Stimulated activated naive CD8-positive, alpha-beta T cell treated with anti-CD3 and anti-CD28 coated beads, Interleukin-15, amount 100 ng/mL, for 72 hours (primary cell): ENCODE data around the gene ZNF778.
"Not testable (repeated sequence)": the region's sequence is repeated elsewhere in the genome, so short reads cannot be mapped to it uniquely, and the experiment has no call there.

Experiments used
- ATAC-seq: fragments of 150-1000 bp; cut with Tn5 transposase; 2 replicates; pipeline ENCODE4 v1.10.0; 2021; ENCODE audit warnings: mild to moderate bottlenecking, moderate library complexity
- DNase-seq, 2 donors: peaks; one replicate each; pipeline ENCODE4 v3.0.0; 2021 to 2022
- H3K27ac Mint-ChIP-seq, 2 donors: one replicate each; pipeline ENCODE4 v1.8.0; 2022; ENCODE audit warnings: mild to moderate bottlenecking in 2 of 2, mixed read lengths in 2 of 2, moderate library complexity in 2 of 2
- H3K27me3 Mint-ChIP-seq: one replicate; pipeline ENCODE4 v1.8.0; 2022; ENCODE audit warnings: mixed read lengths
- H3K4me1 Mint-ChIP-seq: one replicate; pipeline ENCODE4 v1.8.0; 2022; ENCODE audit warnings: mild to moderate bottlenecking, mixed read lengths
- H3K4me3 Mint-ChIP-seq, 2 donors: one replicate each; pipeline ENCODE4 v1.8.0; 2022; ENCODE audit warnings: mild to moderate bottlenecking in 2 of 2, mixed read lengths in 2 of 2, moderate library complexity in 1 of 2
- H3K9me3 Mint-ChIP-seq, 2 donors: one replicate each; pipeline ENCODE4 v1.8.0; 2022; ENCODE audit warnings: mixed read lengths in 2 of 2

Gene ZNF778

GRCh38 chr16:89267746-89268145 lies 50.2 kb downstream of the ZNF778 start:
- not testable (repeated sequence) for H3K27me3 Mint-ChIP-seq, H3K27ac Mint-ChIP-seq, ATAC-seq, H3K9me3 Mint-ChIP-seq, H3K4me3 Mint-ChIP-seq, DNase-seq, H3K4me1 Mint-ChIP-seq

- Mint-ChIP-seq H3K4me1 (peaks cover 10% of the 10 kb centered on the region), H3K27ac (peak overlapping the region in 1 of 2 donors; percentile 48), H3K4me3 (no peak overlapping the region), H3K27me3 (no peaks in the 10 kb centered on the region), H3K9me3 (no peaks in the 10 kb centered on the region)
- DNase-seq (no peak), ATAC-seq (no peak)
Measured at GRCh38 chr16:89268585-89268984, 51.1 kb downstream of the ZNF778 start.

- H3K4me3 Mint-ChIP-seq, result no peak overlapping the region
- ATAC-seq (no peak), DNase-seq (no peak)
- peaks cover 15% of the 10 kb centered on the region for H3K4me1 Mint-ChIP-seq
- no peaks in the 10 kb centered on the region for H3K9me3 Mint-ChIP-seq
- H3K27ac Mint-ChIP-seq, result peak overlapping the region in 1 of 2 donors; percentile 67
- no peaks in the 10 kb centered on the region for H3K27me3 Mint-ChIP-seq
Measured at GRCh38 chr16:89268987-89269735, 51.7 kb downstream of the ZNF778 start.

- Mint-ChIP-seq H3K27ac (peak overlapping the region in 1 of 2 donors; percentile 71), H3K27me3 (no peaks in the 10 kb centered on the region), H3K4me1 (peaks cover 15% of the 10 kb centered on the region), H3K4me3 (no peak overlapping the region), H3K9me3 (no peaks in the 10 kb centered on the region)
- DNase-seq, result no peak
- no peak for ATAC-seq
Measured at GRCh38 chr16:89269805-89270665, 52.5 kb downstream of the ZNF778 start.

- H3K4me1 Mint-ChIP-seq, result peaks cover 21% of the 10 kb centered on the region
- no peaks in the 10 kb centered on the region for H3K27me3 Mint-ChIP-seq
- no peak overlapping the region for H3K4me3 Mint-ChIP-seq
- no peak for ATAC-seq
- peak overlapping the region in 1 of 2 donors; percentile 71 for H3K27ac Mint-ChIP-seq
- H3K9me3 Mint-ChIP-seq, result no peaks in the 10 kb centered on the region
- DNase-seq, result no peak
Measured at GRCh38 chr16:89270666-89271345, 53.3 kb downstream of the ZNF778 start.

- peaks cover 18% of the 10 kb centered on the region for H3K4me1 Mint-ChIP-seq
- H3K27me3 Mint-ChIP-seq, result no peaks in the 10 kb centered on the region
- no peaks in the 10 kb centered on the region for H3K9me3 Mint-ChIP-seq
- ATAC-seq (no peak), DNase-seq (no peak)
- H3K27ac Mint-ChIP-seq, result peak overlapping the region in 1 of 2 donors; percentile 76
- H3K4me3 Mint-ChIP-seq, result no peak overlapping the region
Measured at GRCh38 chr16:89272631-89273030, 55.1 kb downstream of the ZNF778 start.

- Mint-ChIP-seq H3K9me3 (no peaks in the 10 kb centered on the region), H3K27ac (peak overlapping the region in 1 of 2 donors; percentile 90), H3K4me1 (peaks cover 23% of the 10 kb centered on the region), H3K27me3 (no peaks in the 10 kb centered on the region), H3K4me3 (peak overlapping the region in 1 of 2 donors; percentile 19)
- no peak for DNase-seq
- ATAC-seq, result no peak
Measured at GRCh38 chr16:89273741-89274472, 56.4 kb downstream of the ZNF778 start.

- no peaks in the 10 kb centered on the region for H3K9me3 Mint-ChIP-seq
- no peak for ATAC-seq
- no peak for DNase-seq
- H3K4me3 Mint-ChIP-seq, result no peak overlapping the region
- H3K27ac Mint-ChIP-seq, result peak overlapping the region in 1 of 2 donors; percentile 42
- H3K27me3 Mint-ChIP-seq, result no peaks in the 10 kb centered on the region
- H3K4me1 Mint-ChIP-seq, result peaks cover 23% of the 10 kb centered on the region
Measured at GRCh38 chr16:89274561-89275283, 57.2 kb downstream of the ZNF778 start.

- ATAC-seq (no peak), DNase-seq (no peak)
- peak overlapping the region in 1 of 2 donors; percentile 94 for H3K27ac Mint-ChIP-seq
- H3K9me3 Mint-ChIP-seq, result no peaks in the 10 kb centered on the region
- peaks cover 23% of the 10 kb centered on the region for H3K4me1 Mint-ChIP-seq
- H3K4me3 Mint-ChIP-seq, result no peak overlapping the region
- H3K27me3 Mint-ChIP-seq, result no peaks in the 10 kb centered on the region
Measured at GRCh38 chr16:89275284-89275584, 57.7 kb downstream of the ZNF778 start.

GRCh38 chr16:89275837-89276720 lies 58.6 kb downstream of the ZNF778 start:
- peak overlapping the region in 1 of 2 donors; percentile 19 for H3K4me3 Mint-ChIP-seq
- no peak for ATAC-seq
- peaks cover 23% of the 10 kb centered on the region for H3K4me1 Mint-ChIP-seq
- H3K27me3 Mint-ChIP-seq, result no peaks in the 10 kb centered on the region
- H3K9me3 Mint-ChIP-seq, result no peaks in the 10 kb centered on the region
- peak overlapping the region in 1 of 2 donors; percentile 94 for H3K27ac Mint-ChIP-seq
- no peak for DNase-seq

GRCh38 chr16:89277049-89277448 lies 59.5 kb downstream of the ZNF778 start:
- ATAC-seq (no peak), DNase-seq (no peak)
- Mint-ChIP-seq H3K4me1 (peaks cover 23% of the 10 kb centered on the region), H3K4me3 (no peak overlapping the region), H3K9me3 (no peaks in the 10 kb centered on the region), H3K27me3 (no peaks in the 10 kb centered on the region), H3K27ac (no peak overlapping the region)

GRCh38 chr16:89277641-89278341 lies 60.3 kb downstream of the ZNF778 start:
- H3K4me3 Mint-ChIP-seq, result no peak overlapping the region
- ATAC-seq (peak; percentile 13), DNase-seq (no peak)
- H3K27ac Mint-ChIP-seq, result peak overlapping the region in 1 of 2 donors; percentile 22
- H3K27me3 Mint-ChIP-seq, result no peaks in the 10 kb centered on the region
- no peaks in the 10 kb centered on the region for H3K9me3 Mint-ChIP-seq
- peaks cover 23% of the 10 kb centered on the region for H3K4me1 Mint-ChIP-seq

- Mint-ChIP-seq H3K4me3 (no peak overlapping the region), H3K27ac (peak overlapping the region in 1 of 2 donors; percentile 71), H3K4me1 (peaks cover 21% of the 10 kb centered on the region), H3K9me3 (no peaks in the 10 kb centered on the region), H3K27me3 (no peaks in the 10 kb centered on the region)
- no peak for DNase-seq
- peak; percentile 10 for ATAC-seq
Measured at GRCh38 chr16:89278441-89279240, 61.1 kb downstream of the ZNF778 start.
